DMS 273 (cell line): ENCODE results near the gene NEDD4L.
A peak's percentile ranks its signal among the peaks of the same experiment; 100 is the strongest.

Source experiments
- DNase-seq: peaks from one replicate; lab custom pipeline; 2025; ENCODE audit not compliant: unreplicated experiment; lab: John Stamatoyannopoulos, UW

The NEDD4L gene

GRCh38 chr18:58337285-58337684 is 293.3 kb downstream of the NEDD4L start:
- DNase-seq = no peak

DNA sequence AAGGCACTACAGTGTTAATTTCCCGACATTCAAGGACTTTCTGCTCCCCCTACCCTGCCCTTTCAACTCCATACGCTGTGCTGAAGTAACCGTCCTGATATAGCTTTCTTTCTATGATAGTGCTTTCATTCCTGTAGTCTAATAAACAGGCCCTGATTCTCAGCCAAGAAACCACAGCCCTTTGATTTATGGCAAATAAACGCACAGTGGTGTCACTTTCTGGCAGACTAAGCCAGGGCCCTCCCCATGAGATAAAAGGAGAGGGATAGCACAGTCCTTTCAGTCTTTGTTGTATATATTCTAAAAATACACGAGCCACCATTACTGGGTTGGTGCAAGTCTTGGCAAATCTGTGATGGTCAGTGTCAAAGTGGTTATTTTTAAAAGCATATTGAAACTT is 293.7 kb downstream of the NEDD4L start:
- DNase-seq = no peak

- no peak for DNase-seq
Measured at GRCh38 chr18:58338141-58338540, 294.1 kb downstream of the NEDD4L start.

GRCh38 chr18:58338961-58339592 is 295.1 kb downstream of the NEDD4L start:
- peak; percentile 21 for DNase-seq

DNA sequence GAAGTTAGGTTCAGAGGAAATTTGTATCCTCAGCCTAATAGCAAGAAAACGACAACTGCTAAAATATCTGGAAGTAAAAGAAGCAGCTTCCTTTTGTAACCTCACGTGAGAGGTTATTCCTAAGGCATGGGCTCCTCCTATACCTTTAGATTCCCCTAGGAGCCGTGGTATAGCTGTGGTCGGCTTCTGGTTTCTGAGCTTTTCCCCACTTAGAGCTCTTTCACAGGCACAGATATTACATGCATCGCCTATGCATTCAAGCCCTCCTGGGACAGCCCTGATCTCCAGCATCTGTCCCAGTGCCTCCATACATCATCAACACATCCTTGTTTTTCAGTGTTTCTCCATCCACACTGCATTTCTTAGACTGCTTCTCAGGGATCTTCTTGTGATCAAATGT is 295.9 kb downstream of the NEDD4L start:
- no peak for DNase-seq

DNA sequence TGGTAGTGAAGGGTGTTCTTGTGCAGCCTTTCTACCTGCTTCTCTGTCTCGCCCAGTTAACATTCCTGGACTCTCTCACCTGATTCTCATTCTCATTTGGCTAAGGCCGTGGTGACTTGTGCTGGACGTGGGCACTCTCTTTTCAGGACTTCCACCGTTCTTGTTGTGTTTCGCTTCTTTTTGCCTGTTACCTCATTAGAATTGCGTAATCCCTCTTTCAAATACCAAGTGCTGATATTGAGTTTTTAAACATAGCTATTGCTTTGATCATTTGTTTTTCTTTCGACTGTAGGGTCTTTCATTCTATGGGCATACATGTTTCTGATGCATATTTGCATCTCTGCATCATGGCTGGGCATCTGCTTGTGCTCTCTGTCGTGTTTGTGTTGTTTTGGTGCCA is 297.9 kb downstream of the NEDD4L start:
- DNase-seq = no peak

GRCh38 chr18:58344080-58344670 is 300.1 kb downstream of the NEDD4L start:
- no peak for DNase-seq

- DNase-seq = no peak
Measured at GRCh38 chr18:58344861-58345463, 300.9 kb downstream of the NEDD4L start.

GRCh38 chr18:58345875-58346274 is 301.8 kb downstream of the NEDD4L start:
- DNase-seq = no peak

DNA sequence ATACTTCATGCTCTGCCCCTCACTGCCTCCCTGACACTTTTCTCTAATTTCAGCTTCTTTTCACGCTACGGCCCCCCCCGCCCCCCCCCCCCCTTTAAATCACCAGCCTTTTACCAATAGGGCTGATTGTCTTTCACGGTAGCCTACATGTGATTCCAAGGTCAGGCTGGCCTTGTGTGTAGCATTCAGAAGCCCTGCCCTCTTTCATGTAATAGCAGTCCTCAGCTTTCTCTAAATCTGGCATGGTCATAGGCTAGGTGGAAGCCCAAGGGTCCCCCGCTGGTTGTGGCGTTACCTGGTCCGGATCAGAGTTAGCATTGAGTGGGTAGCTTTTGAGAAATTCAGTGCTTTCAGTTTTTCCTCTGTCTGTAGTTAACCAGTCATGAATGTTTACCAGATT is 303.1 kb downstream of the NEDD4L start:
- no peak for DNase-seq

DNA sequence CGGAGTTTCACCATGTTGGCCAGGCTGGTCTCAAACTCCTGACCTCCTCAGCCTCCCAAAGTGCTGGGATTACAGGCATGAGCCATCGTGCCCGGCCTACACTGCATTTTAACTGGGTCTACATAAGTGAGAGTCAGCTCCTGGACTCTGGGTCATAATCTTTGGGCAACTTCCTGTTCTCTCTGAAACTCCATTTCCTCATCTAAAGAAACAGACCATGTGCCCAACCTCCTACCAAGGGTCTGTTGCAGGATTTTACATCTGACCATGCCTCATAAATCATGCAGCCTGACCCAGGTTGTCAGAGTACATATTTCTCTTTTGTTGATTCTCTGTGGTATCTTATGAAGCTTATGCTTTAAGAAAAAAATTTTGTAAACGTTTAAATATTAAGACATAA is 304.5 kb downstream of the NEDD4L start:
- DNase-seq = no peak

DNA sequence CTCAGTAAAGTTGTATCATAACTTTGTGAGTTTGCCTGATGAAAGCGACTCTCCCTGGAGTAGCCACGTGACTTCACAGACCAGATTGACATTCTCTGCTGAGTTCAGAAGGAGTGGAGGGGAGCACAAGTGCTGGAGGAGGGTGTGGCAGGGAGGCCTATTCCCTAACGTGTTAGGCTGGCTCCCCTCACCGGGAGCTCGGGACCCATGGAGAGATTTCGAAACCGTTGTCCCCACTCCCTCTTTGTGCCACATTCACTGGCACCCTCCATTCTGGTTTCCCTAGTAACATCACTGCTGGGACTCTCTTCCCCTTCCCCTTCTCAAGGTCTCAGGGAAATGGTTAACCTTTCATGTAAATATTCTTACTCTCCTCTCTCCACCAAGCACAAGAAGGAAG is 304.9 kb downstream of the NEDD4L start:
- DNase-seq = no peak

DNA sequence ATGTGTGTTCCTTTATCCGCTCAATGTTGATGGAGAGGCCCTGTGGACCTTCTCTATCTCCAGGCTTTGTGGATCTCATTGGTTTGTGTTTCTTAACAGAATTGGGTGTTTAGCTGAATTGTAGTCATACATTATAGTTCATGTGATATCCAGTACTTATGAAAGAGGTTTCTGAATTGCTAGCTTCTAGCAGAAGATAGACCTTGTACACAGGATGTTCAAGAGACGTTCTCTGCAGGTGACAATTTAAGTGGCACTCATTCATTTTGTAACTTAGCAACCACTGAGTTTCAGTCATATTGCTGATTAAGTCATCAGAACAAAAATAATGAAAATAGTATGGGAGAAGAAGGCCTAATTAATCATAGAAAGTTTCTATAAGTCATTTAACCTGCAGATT is 305.6 kb downstream of the NEDD4L start:
- DNase-seq = no peak

DNA sequence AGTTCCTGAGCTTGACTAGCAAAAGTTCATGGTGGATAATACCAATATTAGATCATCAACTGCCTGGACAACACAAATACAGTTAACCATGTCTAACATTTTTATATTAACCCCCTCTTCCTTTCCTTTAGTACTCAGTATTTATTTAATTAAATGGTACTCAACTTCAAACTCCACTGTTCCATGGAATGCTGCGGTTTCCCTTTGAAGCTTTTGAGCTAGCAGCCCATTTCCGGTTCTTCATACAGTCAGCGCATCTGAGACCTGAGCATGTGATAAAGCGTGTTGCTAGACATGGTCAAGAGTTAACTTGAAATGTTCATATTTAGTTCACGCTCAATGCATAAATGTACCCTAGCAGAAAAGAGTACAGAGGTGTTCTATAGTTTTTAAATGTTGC is 306.5 kb downstream of the NEDD4L start:
- DNase-seq = no peak

DNA sequence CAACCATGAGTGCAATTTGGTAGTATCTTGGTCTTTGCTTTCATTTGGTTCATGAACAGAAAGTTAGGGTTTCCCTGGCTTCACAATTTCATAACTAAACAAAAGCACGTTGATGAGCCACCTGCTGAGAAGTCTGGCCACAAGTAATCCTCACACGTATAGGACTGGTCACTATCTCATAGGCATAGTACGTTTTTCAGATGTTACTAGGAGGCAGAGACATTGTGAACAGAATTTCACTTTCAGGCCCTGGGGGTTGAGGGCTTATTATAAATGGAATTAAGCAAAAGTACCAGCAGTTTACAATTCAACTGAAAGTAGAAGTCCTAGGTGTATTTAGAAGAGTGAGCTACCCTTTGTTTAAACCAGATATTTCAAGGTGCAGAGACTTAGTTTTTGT is 307.8 kb downstream of the NEDD4L start:
- DNase-seq = no peak

DNA sequence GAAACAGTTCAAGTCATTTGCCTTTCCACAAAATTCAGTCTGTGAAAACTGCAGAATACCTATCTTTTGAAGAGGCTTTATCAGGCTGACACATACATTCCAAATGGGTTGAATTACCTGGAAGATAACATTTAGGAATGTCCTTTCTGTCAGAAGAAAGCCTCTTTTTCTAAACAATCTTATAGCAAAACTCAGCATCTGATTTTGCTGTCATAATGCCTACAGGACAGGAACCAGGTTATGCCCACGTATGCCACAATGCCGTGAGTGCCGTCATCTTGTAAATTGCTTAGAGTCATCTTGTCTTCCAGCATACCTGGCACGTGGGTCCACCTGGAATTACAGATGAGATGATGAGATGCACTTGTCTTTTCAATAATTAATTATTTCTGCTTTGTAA is 309.6 kb downstream of the NEDD4L start:
- no peak for DNase-seq

DNA sequence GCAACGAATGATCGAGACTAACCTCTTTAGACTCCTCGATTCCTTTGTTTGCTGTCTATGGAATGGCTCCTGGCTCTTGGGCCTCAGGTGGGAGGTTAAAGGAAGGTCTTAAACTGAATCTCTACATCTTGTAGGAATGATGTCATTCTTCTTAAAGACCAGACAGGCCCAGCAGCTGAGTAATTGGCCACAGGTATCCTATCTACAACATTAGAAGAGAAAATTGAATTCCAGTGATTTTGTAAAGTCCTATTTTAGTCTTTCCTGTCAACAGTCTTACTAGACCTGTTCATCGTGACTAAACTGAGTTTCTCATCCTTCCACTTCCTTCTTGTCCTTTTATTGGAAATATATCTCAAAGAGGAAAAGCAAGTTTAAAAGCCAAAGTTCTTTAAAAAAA is 310.0 kb downstream of the NEDD4L start:
- no peak for DNase-seq

DNA sequence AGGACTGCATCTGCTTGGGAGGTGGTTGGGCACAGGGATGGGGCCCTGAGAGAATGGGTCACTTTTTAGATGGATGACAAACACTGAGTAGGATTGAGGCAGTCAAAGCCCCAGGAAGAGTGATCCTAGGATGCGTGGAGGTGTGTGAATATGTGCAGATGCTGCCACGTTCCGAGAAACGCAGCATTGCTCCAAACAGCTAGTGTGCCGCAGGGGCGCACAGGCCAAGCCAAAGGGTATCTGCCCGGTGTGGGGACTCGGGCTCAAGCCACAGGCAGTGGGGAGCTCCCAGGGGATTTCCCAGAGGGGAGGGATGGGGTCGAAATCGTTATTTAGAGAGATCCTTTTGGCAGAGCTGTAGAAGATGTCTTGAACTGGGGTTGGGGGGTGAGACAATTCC is 310.8 kb downstream of the NEDD4L start:
- DNase-seq = no peak

GRCh38 chr18:58355243-58355642 is 311.2 kb downstream of the NEDD4L start:
- DNase-seq = no peak

- DNase-seq = no peak
Measured at GRCh38 chr18:58359218-58359617, 315.2 kb downstream of the NEDD4L start.

GRCh38 chr18:58359620-58360019 is 315.6 kb downstream of the NEDD4L start:
- DNase-seq = no peak

GRCh38 chr18:58360324-58360723 is 316.3 kb downstream of the NEDD4L start:
- DNase-seq = no peak

DNA sequence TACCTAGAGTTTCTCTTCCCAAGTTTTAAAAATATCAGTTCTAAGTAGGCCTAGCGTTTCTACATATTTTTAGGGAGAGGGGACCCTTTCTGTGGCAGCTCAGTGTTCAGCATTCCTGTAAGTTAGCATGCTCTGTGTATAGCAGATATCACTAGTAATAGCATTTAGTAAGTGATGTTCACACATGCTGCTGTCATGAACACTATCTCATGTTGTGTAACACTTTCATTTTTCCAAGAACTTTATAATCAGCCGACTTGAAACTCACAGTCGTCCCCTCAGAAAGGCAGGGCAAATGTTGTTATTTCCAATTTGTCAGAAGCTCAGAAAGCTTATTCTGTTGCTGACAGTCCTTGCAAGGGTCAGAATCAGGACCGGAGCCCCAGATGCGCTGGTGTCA is 317.2 kb downstream of the NEDD4L start:
- DNase-seq = no peak
